Ishikawa (cell line): ENCODE data around the gene NXPH2.

Source experiments
- CEBPB ChIP-seq: IDR thresholded peaks from 2 replicates; pipeline ENCODE4 v1.6.1; 2012
- EGR1 ChIP-seq: IDR thresholded peaks from 2 replicates; pipeline ENCODE4 v1.6.1; 2012
- EP300 ChIP-seq: IDR thresholded peaks from 2 replicates; pipeline ENCODE4 v1.6.1; 2012; ENCODE audit warnings: borderline replicate concordance
- FOXM1 ChIP-seq: IDR thresholded peaks from 2 replicates; pipeline ENCODE4 v1.6.1; 2012; ENCODE audit warnings: low read depth, borderline replicate concordance
- NFIC ChIP-seq: IDR thresholded peaks from 2 replicates; pipeline ENCODE4 v1.6.1; 2012
- RAD21 ChIP-seq: IDR thresholded peaks from 2 replicates; pipeline ENCODE4 v1.6.1; 2012; ENCODE audit warnings: low read depth
- TAF1 ChIP-seq: IDR thresholded peaks from 2 replicates; pipeline ENCODE4 v1.6.1; 2012; ENCODE audit warnings: low read depth, mild to moderate bottlenecking
- TCF12 ChIP-seq: IDR thresholded peaks from 2 replicates; pipeline ENCODE4 v1.6.1; 2012; ENCODE audit warnings: low read depth
- TEAD4 ChIP-seq: IDR thresholded peaks from 2 replicates; pipeline ENCODE4 v1.6.1; 2012
- YY1 ChIP-seq: IDR thresholded peaks from 2 replicates; pipeline ENCODE4 v1.6.1; 2012; ENCODE audit warnings: low read depth
- ZBTB7A ChIP-seq: IDR thresholded peaks from 2 replicates; pipeline ENCODE4 v1.6.1; 2012; ENCODE audit warnings: low read depth
- TF ChIP-seq, protein P1 (sequence below): IDR thresholded peaks from 2 replicates; pipeline ENCODE4 v1.6.1; 2012
- TF ChIP-seq, protein P2 (sequence below): IDR thresholded peaks from 2 replicates; pipeline ENCODE4 v1.6.1; 2012
- TF ChIP-seq, protein P3 (sequence below): IDR thresholded peaks from 2 replicates; pipeline ENCODE4 v1.6.1; 2012; ENCODE audit warnings: low read depth, mild to moderate bottlenecking

DNA sequence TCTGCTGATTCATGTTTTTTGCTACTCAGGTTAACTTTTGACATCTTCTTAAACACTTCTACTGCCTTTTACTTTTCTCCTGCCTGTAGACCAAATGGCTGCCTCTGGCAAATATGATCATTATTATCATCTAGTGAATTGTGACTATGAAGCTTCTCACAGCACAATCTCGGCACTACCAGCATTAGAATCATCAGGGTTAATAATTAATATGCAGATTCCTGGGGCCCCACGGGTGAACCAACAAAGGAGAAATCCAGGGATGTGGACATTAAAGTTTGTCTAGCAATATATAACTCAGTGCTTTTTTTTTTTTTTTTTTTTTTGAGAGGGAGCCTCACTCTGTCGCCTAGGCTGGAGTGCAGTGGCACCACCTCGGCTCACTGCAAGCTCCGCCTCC is 142.5 kb downstream of the NXPH2 start:
- no peak for TF ChIP-seq TAF1
- TF ChIP-seq TEAD4 = no peak
- no peak for TF ChIP-seq ZBTB7A
- TF ChIP-seq, protein P1, sequence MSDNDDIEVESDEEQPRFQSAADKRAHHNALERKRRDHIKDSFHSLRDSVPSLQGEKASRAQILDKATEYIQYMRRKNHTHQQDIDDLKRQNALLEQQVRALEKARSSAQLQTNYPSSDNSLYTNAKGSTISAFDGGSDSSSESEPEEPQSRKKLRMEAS = no peak
- TF ChIP-seq EP300 = no peak
- TF ChIP-seq YY1 = no peak
- TF ChIP-seq, protein P2, sequence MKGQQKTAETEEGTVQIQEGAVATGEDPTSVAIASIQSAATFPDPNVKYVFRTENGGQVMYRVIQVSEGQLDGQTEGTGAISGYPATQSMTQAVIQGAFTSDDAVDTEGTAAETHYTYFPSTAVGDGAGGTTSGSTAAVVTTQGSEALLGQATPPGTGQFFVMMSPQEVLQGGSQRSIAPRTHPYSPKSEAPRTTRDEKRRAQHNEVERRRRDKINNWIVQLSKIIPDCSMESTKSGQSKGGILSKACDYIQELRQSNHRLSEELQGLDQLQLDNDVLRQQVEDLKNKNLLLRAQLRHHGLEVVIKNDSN = no peak
- no peak for TF ChIP-seq FOXM1
- TF ChIP-seq RAD21 = no peak
- TF ChIP-seq, protein P3, sequence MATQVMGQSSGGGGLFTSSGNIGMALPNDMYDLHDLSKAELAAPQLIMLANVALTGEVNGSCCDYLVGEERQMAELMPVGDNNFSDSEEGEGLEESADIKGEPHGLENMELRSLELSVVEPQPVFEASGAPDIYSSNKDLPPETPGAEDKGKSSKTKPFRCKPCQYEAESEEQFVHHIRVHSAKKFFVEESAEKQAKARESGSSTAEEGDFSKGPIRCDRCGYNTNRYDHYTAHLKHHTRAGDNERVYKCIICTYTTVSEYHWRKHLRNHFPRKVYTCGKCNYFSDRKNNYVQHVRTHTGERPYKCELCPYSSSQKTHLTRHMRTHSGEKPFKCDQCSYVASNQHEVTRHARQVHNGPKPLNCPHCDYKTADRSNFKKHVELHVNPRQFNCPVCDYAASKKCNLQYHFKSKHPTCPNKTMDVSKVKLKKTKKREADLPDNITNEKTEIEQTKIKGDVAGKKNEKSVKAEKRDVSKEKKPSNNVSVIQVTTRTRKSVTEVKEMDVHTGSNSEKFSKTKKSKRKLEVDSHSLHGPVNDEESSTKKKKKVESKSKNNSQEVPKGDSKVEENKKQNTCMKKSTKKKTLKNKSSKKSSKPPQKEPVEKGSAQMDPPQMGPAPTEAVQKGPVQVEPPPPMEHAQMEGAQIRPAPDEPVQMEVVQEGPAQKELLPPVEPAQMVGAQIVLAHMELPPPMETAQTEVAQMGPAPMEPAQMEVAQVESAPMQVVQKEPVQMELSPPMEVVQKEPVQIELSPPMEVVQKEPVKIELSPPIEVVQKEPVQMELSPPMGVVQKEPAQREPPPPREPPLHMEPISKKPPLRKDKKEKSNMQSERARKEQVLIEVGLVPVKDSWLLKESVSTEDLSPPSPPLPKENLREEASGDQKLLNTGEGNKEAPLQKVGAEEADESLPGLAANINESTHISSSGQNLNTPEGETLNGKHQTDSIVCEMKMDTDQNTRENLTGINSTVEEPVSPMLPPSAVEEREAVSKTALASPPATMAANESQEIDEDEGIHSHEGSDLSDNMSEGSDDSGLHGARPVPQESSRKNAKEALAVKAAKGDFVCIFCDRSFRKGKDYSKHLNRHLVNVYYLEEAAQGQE = no peak
- no peak for TF ChIP-seq NFIC
- no peak for TF ChIP-seq TCF12
- no peak for TF ChIP-seq EGR1
- no peak for TF ChIP-seq CEBPB
